ENCODE measurements around the gene ABCC9.

GRCh38 chr12:21942377-21942703 lies 1.1 kb upstream of the ABCC9 start:
- TF ChIP-seq EZH2 (IDR thresholded peaks at IDR 0.05) (no peak), POLR2AphosphoS5 (IDR thresholded peaks at IDR 0.05; ENCODE audit: borderline replicate concordance, low read depth, low read length) (no peak), FOXP2 (optimal IDR thresholded peaks at IDR 0.05; ENCODE audit: control extremely low read depth, extremely low read length, insufficient read depth) (no peak)
